Thyroid gland (tissue), 4 donors: Measurements from ENCODE around the gene SEC31B.

ENCODE experiments used
- CTCF ChIP-seq, 6 experiments: fragments of 200-600 bp in 3 of 6; fragments of 450-650 bp in 3 of 6; sonication (generic) in 3 of 6; IDR thresholded peaks; one replicate each; pipeline ENCODE4 v1.5.1; 2016 to 2019; ENCODE audit warnings: antibody characterized with exemption in 6 of 6, mild to moderate bottlenecking in 2 of 6, inconsistent platforms in 1 of 6, moderate library complexity in 1 of 6
- POLR2A ChIP-seq, 2 donors: fragments of 450-650 bp; IDR thresholded peaks; one replicate each; pipeline ENCODE4 v1.6.1; 2017; ENCODE audit warnings: antibody characterized with exemption in 2 of 2, mild to moderate bottlenecking in 2 of 2, moderate library complexity in 1 of 2

GRCh38 chr10:100482181-100482833 is 37.4 kb downstream of the SEC31B start:
- TF ChIP-seq POLR2A (IDR thresholded peaks at IDR 0.05) (no peak), CTCF (IDR thresholded peaks at IDR 0.05) (peak; percentile 40 to 88 (median 58))
